HEK293 (cell line): ENCODE measurements around the gene ABCB9.

Experiments used
- CTCF ChIA-PET: fragments of 350-600 bp; formaldehyde crosslinking; extraction: SDS; loops from one replicate; lab custom pipeline; 2021; ENCODE audit warnings: antibody characterized with exemption; lab: Yijun Ruan, JAX
- POLR2A ChIA-PET: fragments of 300-600 bp; formaldehyde crosslinking; extraction: SDS; loops from one replicate; lab custom pipeline; 2020; ENCODE audit warnings: antibody characterized with exemption, inconsistent platforms; lab: Yijun Ruan, JAX
- H3K27ac ChIP-seq: fragments of 200-500 bp; sonication (Bioruptor generic); 2 replicates; pipeline ENCODE4 v1.5.1; 2014; ENCODE audit warnings: low read depth, low read length, control low read depth, inconsistent platforms; ENCODE audit errors: extremely low read depth
- H3K36me3 ChIP-seq, 2 experiments: fragments of 200-500 bp in 1 of 2; sonication (Bioruptor generic) in 1 of 2; 1 replicate in 1 of 2; 2 replicates in 1 of 2; pipeline ENCODE4 v1.5.1; 2014 to 2017; ENCODE audit warnings: inconsistent platforms in 2 of 2, low read length in 2 of 2; ENCODE audit not compliant: control insufficient read depth in 2 of 2, insufficient read depth in 1 of 2
- H3K4me1 ChIP-seq: fragments of 200-500 bp; sonication (Bioruptor generic); 2 replicates; pipeline ENCODE4 v1.5.1; 2014; ENCODE audit warnings: mild to moderate bottlenecking, low read length, inconsistent platforms; ENCODE audit not compliant: control insufficient read depth, insufficient read depth
- H3K4me3 ChIP-seq: 2 replicates; pipeline ENCODE4 v1.5.1; 2011; ENCODE audit warnings: low read depth, mild to moderate bottlenecking, control low read depth, low read length, moderate library complexity
- H3K9me3 ChIP-seq: fragments of 200-500 bp; sonication (Bioruptor generic); 2 replicates; pipeline ENCODE4 v1.5.1; 2014; ENCODE audit warnings: low read depth, low read length, inconsistent platforms; ENCODE audit not compliant: control insufficient read depth, insufficient read depth
- FEZF1 ChIP-seq: fragments of 450-650 bp; formaldehyde crosslinking; IDR thresholded peaks from 2 replicates; pipeline ENCODE4 v1.5.1; 2016; ENCODE audit warnings: missing biosample characterization, missing genetic modification characterization
- GFI1B ChIP-seq: fragments of 450-650 bp; formaldehyde crosslinking; IDR thresholded peaks from 2 replicates; pipeline ENCODE4 v1.5.1; 2016; ENCODE audit warnings: missing biosample characterization, missing genetic modification characterization
- GLIS2 ChIP-seq: fragments of 450-650 bp; formaldehyde crosslinking; IDR thresholded peaks from 2 replicates; pipeline ENCODE4 v1.5.1; 2016; ENCODE audit warnings: missing biosample characterization, missing genetic modification characterization
- PATZ1 ChIP-seq: fragments of 450-650 bp; formaldehyde crosslinking; IDR thresholded peaks from 2 replicates; pipeline ENCODE4 v1.5.1; 2016; ENCODE audit warnings: missing biosample characterization, missing genetic modification characterization
- TRIM28 ChIP-seq: IDR thresholded peaks from 2 replicates; pipeline ENCODE4 v1.6.1; 2011; ENCODE audit warnings: low read length, control low read depth, borderline replicate concordance
- WT1 ChIP-seq: fragments of 450-650 bp; formaldehyde crosslinking; IDR thresholded peaks from 2 replicates; pipeline ENCODE4 v1.5.1; 2016; ENCODE audit warnings: missing biosample characterization, missing genetic modification characterization
- ZBTB21 ChIP-seq: fragments of 450-650 bp; formaldehyde crosslinking; IDR thresholded peaks from 2 replicates; pipeline ENCODE4 v1.5.1; 2017; ENCODE audit warnings: missing biosample characterization, missing genetic modification characterization
- ZBTB7A ChIP-seq: fragments of 450-650 bp; formaldehyde crosslinking; IDR thresholded peaks from 2 replicates; pipeline ENCODE4 v1.5.1; 2016; ENCODE audit warnings: low read depth, missing biosample characterization, missing genetic modification characterization
- ZFP3 ChIP-seq: fragments of 450-650 bp; formaldehyde crosslinking; IDR thresholded peaks from 2 replicates; pipeline ENCODE4 v1.5.1; 2016; ENCODE audit warnings: low read depth, missing biosample characterization, missing genetic modification characterization
- ZNF132 ChIP-seq: fragments of 450-650 bp; formaldehyde crosslinking; IDR thresholded peaks from 2 replicates; pipeline ENCODE4 v1.5.1; 2017; ENCODE audit warnings: missing biosample characterization, missing genetic modification characterization, borderline replicate concordance
- ZNF16 ChIP-seq: fragments of 450-650 bp; formaldehyde crosslinking; IDR thresholded peaks from 2 replicates; pipeline ENCODE4 v1.5.1; 2016; ENCODE audit warnings: low read depth, missing biosample characterization, missing genetic modification characterization
- ZNF184 ChIP-seq: fragments of 450-650 bp; IDR thresholded peaks from 2 replicates; pipeline ENCODE4 v1.5.1; 2018; ENCODE audit warnings: missing biosample characterization, mild to moderate bottlenecking, missing genetic modification characterization
- ZNF335 ChIP-seq: fragments of 450-650 bp; formaldehyde crosslinking; conservative IDR thresholded peaks from 2 replicates; pipeline ENCODE4 v1.5.1; 2016; ENCODE audit warnings: missing biosample characterization, missing genetic modification characterization
- ZNF501 ChIP-seq: fragments of 450-650 bp; formaldehyde crosslinking; IDR thresholded peaks from 2 replicates; pipeline ENCODE4 v1.5.1; 2016; ENCODE audit warnings: missing biosample characterization, missing genetic modification characterization
- ZNF558 ChIP-seq: fragments of 450-650 bp; formaldehyde crosslinking; IDR thresholded peaks from 2 replicates; pipeline ENCODE4 v1.5.1; 2016; ENCODE audit warnings: missing biosample characterization, missing genetic modification characterization
- ZNF623 ChIP-seq: fragments of 450-650 bp; formaldehyde crosslinking; IDR thresholded peaks from 2 replicates; pipeline ENCODE4 v1.5.1; 2016; ENCODE audit warnings: missing biosample characterization, missing genetic modification characterization
- ZNF624 ChIP-seq: fragments of 450-650 bp; formaldehyde crosslinking; IDR thresholded peaks from 2 replicates; pipeline ENCODE4 v1.5.1; 2017; ENCODE audit warnings: missing biosample characterization, missing genetic modification characterization
- ZNF707 ChIP-seq: fragments of 450-650 bp; formaldehyde crosslinking; IDR thresholded peaks from 2 replicates; pipeline ENCODE4 v1.5.1; 2016; ENCODE audit warnings: missing biosample characterization, missing genetic modification characterization
- TF ChIP-seq, protein P1 (sequence below): sonication (generic); formaldehyde crosslinking; IDR thresholded peaks from 2 replicates; pipeline ENCODE4 v1.8.1; 2022; ENCODE audit warnings: mild to moderate bottlenecking, moderate library complexity, missing genetic modification reagents
- TF ChIP-seq, protein P2 (sequence below): fragments of 450-650 bp; formaldehyde crosslinking; IDR thresholded peaks from 2 replicates; pipeline ENCODE4 v1.5.1; 2016; ENCODE audit warnings: missing biosample characterization, missing genetic modification characterization

Gene ABCB9

GRCh38 chr12:123003257-123003656, 37.0 kb upstream of the ABCB9 start (continued):
- no peak for TF ChIP-seq ZNF624 (tag by site-specific recombination)
- TF ChIP-seq, all 188 proteins: peak for 0

- Histone ChIP-seq H3K9me3 (no peaks in the 10 kb centered on the region), H3K4me3 (no peak overlapping the region), H3K36me3 (no peaks in the 10 kb centered on the region), H3K27ac (no peak overlapping the region), H3K4me1 (no peaks in the 10 kb centered on the region)
- POLR2A ChIA-PET: no interaction called here
- CTCF ChIA-PET: no interaction called here
- no peak for TF ChIP-seq ZFP3 (tag by site-specific recombination)
- TF ChIP-seq ZBTB21: no peak
- no peak for TF ChIP-seq ZNF16 (tag by site-specific recombination)
- TF ChIP-seq ZNF623 (tag by site-specific recombination): no peak
Observed at GRCh38 chr12:123001464-123001863, 35.2 kb upstream of the ABCB9 start.

DNA sequence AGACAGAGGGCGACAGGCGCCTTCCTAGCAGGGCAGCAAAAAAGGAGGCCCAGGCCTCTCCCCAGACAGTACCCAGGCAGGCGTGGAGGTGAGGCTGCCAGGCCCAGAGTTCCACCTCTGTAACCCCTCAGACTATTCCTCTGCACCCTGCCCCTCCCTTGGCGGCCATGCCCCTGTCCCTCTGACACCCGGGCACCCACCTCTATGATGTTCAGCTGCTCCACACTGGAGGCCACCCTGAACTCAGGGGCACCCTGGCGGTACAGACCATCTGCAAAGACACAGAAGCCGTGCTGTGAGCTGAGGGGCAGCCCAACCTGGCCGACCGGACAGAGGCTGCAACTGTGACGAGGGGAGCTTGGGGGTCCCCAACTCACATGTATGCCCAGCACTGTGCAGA, 34.3 kb upstream of the ABCB9 start:
- Histone ChIP-seq H3K4me1 (no peaks in the 10 kb centered on the region), H3K36me3 (no peaks in the 10 kb centered on the region), H3K9me3 (no peaks in the 10 kb centered on the region), H3K27ac (no peak overlapping the region), H3K4me3 (no peak overlapping the region)
- POLR2A ChIA-PET: no interaction called here
- CTCF ChIA-PET: no interaction called here
- TF ChIP-seq ZNF707 (tag by site-specific recombination) (no peak), ZNF501 (no peak), ZBTB21 (no peak), GLIS2 (tag by site-specific recombination) (no peak), ZBTB7A (tag by site-specific recombination) (no peak), TRIM28 (no peak), ZNF335 (tag by site-specific recombination) (no peak), GFI1B (no peak), ZNF132 (tag by site-specific recombination) (no peak), PATZ1 (tag by site-specific recombination) (no peak), ZNF558 (tag by site-specific recombination) (no peak), WT1 (tag by site-specific recombination) (no peak), ZNF184 (tag by site-specific recombination) (no peak), FEZF1 (tag by site-specific recombination) (no peak)
- TF ChIP-seq, protein P1, sequence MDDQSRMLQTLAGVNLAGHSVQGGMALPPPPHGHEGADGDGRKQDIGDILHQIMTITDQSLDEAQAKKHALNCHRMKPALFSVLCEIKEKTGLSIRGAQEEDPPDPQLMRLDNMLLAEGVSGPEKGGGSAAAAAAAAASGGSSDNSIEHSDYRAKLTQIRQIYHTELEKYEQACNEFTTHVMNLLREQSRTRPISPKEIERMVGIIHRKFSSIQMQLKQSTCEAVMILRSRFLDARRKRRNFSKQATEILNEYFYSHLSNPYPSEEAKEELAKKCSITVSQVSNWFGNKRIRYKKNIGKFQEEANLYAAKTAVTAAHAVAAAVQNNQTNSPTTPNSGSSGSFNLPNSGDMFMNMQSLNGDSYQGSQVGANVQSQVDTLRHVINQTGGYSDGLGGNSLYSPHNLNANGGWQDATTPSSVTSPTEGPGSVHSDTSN: no peak
- TF ChIP-seq, protein P2, sequence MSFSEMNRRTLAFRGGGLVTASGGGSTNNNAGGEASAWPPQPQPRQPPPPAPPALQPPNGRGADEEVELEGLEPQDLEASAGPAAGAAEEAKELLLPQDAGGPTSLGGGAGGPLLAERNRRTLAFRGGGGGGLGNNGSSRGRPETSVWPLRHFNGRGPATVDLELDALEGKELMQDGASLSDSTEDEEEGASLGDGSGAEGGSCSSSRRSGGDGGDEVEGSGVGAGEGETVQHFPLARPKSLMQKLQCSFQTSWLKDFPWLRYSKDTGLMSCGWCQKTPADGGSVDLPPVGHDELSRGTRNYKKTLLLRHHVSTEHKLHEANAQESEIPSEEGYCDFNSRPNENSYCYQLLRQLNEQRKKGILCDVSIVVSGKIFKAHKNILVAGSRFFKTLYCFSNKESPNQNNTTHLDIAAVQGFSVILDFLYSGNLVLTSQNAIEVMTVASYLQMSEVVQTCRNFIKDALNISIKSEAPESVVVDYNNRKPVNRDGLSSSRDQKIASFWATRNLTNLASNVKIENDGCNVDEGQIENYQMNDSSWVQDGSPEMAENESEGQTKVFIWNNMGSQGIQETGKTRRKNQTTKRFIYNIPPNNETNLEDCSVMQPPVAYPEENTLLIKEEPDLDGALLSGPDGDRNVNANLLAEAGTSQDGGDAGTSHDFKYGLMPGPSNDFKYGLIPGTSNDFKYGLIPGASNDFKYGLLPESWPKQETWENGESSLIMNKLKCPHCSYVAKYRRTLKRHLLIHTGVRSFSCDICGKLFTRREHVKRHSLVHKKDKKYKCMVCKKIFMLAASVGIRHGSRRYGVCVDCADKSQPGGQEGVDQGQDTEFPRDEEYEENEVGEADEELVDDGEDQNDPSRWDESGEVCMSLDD: no peak
